ENCODE results near the gene MOB3B. TPM values are rescaled to one million over a fixed set of nuclear protein-coding genes. Genes with fewer than 3 reads are reported as not detected.
"Not testable (repeated sequence)": the region's sequence is repeated elsewhere in the genome, so short reads cannot be mapped to it uniquely, and the experiment has no call there.

The MOB3B gene
- polyA plus RNA-seq, 2 of the 4 experiments (the other 2 are of a cell fraction): 6.0 to 6.4 TPM

DNA sequence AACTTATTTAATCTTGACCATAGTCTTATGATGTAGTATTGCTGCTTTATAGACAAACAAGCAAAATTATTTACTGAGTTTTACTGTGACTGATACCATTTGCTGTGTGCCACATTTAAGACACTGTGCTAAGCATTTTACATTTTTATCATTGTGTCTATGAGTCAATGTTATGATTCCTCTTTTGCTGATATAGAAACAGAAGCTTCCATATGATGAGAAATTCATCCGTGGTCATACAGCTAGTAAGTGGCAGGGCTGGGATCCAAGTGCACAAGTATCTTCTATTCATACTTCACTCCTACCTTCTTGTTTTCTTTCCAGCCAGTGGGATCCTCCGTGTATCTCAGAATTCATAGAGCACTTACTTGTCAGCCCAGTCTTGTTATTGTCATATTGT lies 22.6 kb downstream of the MOB3B start:
- no peak for DNase-seq (ENCODE audit: low read depth in 1 of 2, low spot score in 1 of 2)
- H3K4me3 ChIP-seq: no peak overlapping the region
- ATAC-seq: no peak
- no peaks in the 10 kb centered on the region for H3K4me1 ChIP-seq
- WGBS (ENCODE audit: missing lambda C conversion rate): 64% methylated on average over 2 of the region's 2 CpGs
- H3K27ac ChIP-seq: no peak overlapping the region
- FAIRE-seq: no peak
- no peak overlapping the region for H3K4me2 ChIP-seq
- TF ChIP-seq KDM5A (IDR thresholded peaks at IDR 0.05) (no peak), RCOR1 (IDR thresholded peaks at IDR 0.05; ENCODE audit: low read depth, low read length) (no peak), SMC3 (IDR thresholded peaks at IDR 0.05) (no peak), PHF8 (IDR thresholded peaks at IDR 0.05; ENCODE audit: borderline replicate concordance, low read depth) (no peak)
- POLR2A ChIA-PET: no interaction called here
- no peaks in the 10 kb centered on the region for H3K9me3 ChIP-seq
- CTCF ChIA-PET: interaction anchor here (1.0 to 1.5 kb wide), 2 partner anchors 18 to 22 kb away, joined by 3 to 4 read pairs; no protein-coding TSS in a partner anchor

GRCh38 chr9:27505744-27506161 lies 23.9 kb downstream of the MOB3B start:
- Histone ChIP-seq H3K27ac (no peak overlapping the region), H3K4me3 (no peak overlapping the region), H3K4me1 (no peaks in the 10 kb centered on the region), H3K9me3 (no peaks in the 10 kb centered on the region), H3K4me2 (no peak overlapping the region)
- ChIA-PET CTCF (interaction anchor here (0.8 to 1.3 kb wide), 3 partner anchors 11 to 24 kb away, joined by 4 to 5 read pairs (median 4); partner anchors contain the start of gene MOB3B), POLR2A (no interaction called here)
- TF ChIP-seq HES2 (IDR thresholded peaks at IDR 0.05): no peak
- no peak for TF ChIP-seq EP300 (IDR thresholded peaks at IDR 0.05)
- TF ChIP-seq JUN (IDR thresholded peaks at IDR 0.05): no peak
- TF ChIP-seq RCOR1 (IDR thresholded peaks at IDR 0.05; ENCODE audit: low read depth, low read length): no peak
- TF ChIP-seq FOSL2 (IDR thresholded peaks at IDR 0.05): no peak
- no peak for TF ChIP-seq FOSL2 (CRISPR knock-in tag; IDR thresholded peaks at IDR 0.05)
- no peak for TF ChIP-seq TP53 (CRISPR knock-in tag; IDR thresholded peaks at IDR 0.05)
- no peak for TF ChIP-seq NFE2L2 (conservative IDR thresholded peaks at IDR 0.05; ENCODE audit: low read length)
- TF ChIP-seq ZNF302 (CRISPR knock-in tag; IDR thresholded peaks at IDR 0.05): no peak
- TF ChIP-seq HOXB13 (CRISPR knock-in tag; IDR thresholded peaks at IDR 0.05; ENCODE audit: low read depth): no peak
- ATAC-seq (no peak; a peak in 1 of 6 replicates), DNase-seq (ENCODE audit: low read depth in 1 of 2, low spot score in 1 of 2) (no peak), FAIRE-seq (no peak)
- WGBS (ENCODE audit: missing lambda C conversion rate): 43% methylated on average over 5 of the region's 5 CpGs

- Histone ChIP-seq H3K4me3 (no peak overlapping the region), H3K4me2 (no peak overlapping the region), H3K4me1 (peaks cover 2% of the 10 kb centered on the region; the same call in 2 of the 3 replicates), H3K9me3 (no peaks in the 10 kb centered on the region), H3K27ac (no peak overlapping the region)
- ChIA-PET POLR2A (no interaction called here), CTCF (no interaction called here)
- no peak for ATAC-seq
- no peak for FAIRE-seq
- no peak for TF ChIP-seq JUNB (IDR thresholded peaks at IDR 0.05)
- no peak for TF ChIP-seq KDM1A (IDR thresholded peaks at IDR 0.05; ENCODE audit: low read depth)
- TF ChIP-seq SREBF2 (IDR thresholded peaks at IDR 0.05): no peak
- no peak for TF ChIP-seq CBX8 (IDR thresholded peaks at IDR 0.05)
- TF ChIP-seq, protein P1, sequence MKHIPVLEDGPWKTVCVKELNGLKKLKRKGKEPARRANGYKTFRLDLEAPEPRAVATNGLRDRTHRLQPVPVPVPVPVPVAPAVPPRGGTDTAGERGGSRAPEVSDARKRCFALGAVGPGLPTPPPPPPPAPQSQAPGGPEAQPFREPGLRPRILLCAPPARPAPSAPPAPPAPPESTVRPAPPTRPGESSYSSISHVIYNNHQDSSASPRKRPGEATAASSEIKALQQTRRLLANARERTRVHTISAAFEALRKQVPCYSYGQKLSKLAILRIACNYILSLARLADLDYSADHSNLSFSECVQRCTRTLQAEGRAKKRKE (CRISPR knock-in tag; IDR thresholded peaks at IDR 0.05; ENCODE audit: low read depth): no peak
- TF ChIP-seq, protein P2, sequence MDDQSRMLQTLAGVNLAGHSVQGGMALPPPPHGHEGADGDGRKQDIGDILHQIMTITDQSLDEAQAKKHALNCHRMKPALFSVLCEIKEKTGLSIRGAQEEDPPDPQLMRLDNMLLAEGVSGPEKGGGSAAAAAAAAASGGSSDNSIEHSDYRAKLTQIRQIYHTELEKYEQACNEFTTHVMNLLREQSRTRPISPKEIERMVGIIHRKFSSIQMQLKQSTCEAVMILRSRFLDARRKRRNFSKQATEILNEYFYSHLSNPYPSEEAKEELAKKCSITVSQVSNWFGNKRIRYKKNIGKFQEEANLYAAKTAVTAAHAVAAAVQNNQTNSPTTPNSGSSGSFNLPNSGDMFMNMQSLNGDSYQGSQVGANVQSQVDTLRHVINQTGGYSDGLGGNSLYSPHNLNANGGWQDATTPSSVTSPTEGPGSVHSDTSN (IDR thresholded peaks at IDR 0.05): no peak
- no peak for TF ChIP-seq GATA3 (IDR thresholded peaks at IDR 0.05; ENCODE audit: borderline replicate concordance)
- no peak for TF ChIP-seq TFCP2L1 (CRISPR knock-in tag; IDR thresholded peaks at IDR 0.05)
- TF ChIP-seq ZNF302 (CRISPR knock-in tag; IDR thresholded peaks at IDR 0.05): no peak
- no peak for DNase-seq (ENCODE audit: low read depth in 1 of 2, low spot score in 1 of 2)
These were observed 25.4 kb downstream of the MOB3B start for GRCh38 chr9:27504259-27504658.

GRCh38 chr9:27503623-27504022 lies 26.0 kb downstream of the MOB3B start:
- ATAC-seq (peak in 1 of 2 experiments; percentile 33; a peak in 2 of 6 replicates), DNase-seq (ENCODE audit: low read depth in 1 of 2, low spot score in 1 of 2) (no peak), FAIRE-seq (no peak)
- no peak for TF ChIP-seq MAFK (IDR thresholded peaks at IDR 0.05; ENCODE audit: partially characterized antibody)
- ChIA-PET CTCF (no interaction called here), POLR2A (no interaction called here)
- peak overlapping the region in 1 of 2 experiments; percentile 34; a peak in 1 of 6 replicates for H3K27ac ChIP-seq
- H3K4me2 ChIP-seq: no peak overlapping the region
- H3K4me3 ChIP-seq: no peak overlapping the region
- H3K9me3 ChIP-seq: no peaks in the 10 kb centered on the region
- 65% methylated on average over 4 of the region's 4 CpGs for WGBS (ENCODE audit: missing lambda C conversion rate)
- H3K4me1 ChIP-seq: peaks cover 9% of the 10 kb centered on the region; the same call in 2 of the 3 replicates

- WGBS (ENCODE audit: missing lambda C conversion rate): 85% methylated on average over 3 of the region's 3 CpGs
- H3K4me3 ChIP-seq; ATAC-seq; H3K9me3 ChIP-seq; CTCF ChIA-PET; H3K27ac ChIP-seq; FAIRE-seq; H3K4me2 ChIP-seq; H3K4me1 ChIP-seq; DNase-seq (ENCODE audit: low read depth in 1 of 2, low spot score in 1 of 2); POLR2A ChIA-PET: not testable (repeated sequence)
These were observed 28.7 kb downstream of the MOB3B start for GRCh38 chr9:27500902-27501301.
